ENCODE results near the gene WNT11.

WNT11 gene

DNA sequence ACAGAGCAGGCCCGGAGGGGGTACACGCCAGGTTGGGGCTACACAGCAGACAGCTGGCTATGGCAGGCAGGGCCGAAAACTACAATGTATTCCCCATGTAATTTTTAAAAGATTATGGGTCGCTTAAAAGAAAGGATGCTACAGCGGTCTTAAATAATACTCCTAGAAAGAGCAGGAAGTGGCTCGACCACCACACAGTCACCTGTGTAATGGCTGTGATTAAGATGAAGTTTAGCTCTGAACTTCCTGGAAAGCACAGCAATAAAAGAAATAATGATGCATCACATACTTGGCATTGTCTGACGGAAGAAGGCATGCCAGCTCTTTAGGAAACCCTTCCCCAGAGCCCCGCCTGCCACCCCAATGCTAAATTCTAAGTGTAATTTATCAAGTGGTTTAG, 32.6 kb downstream of the WNT11 start:
- no peak for DNase-seq

DNA sequence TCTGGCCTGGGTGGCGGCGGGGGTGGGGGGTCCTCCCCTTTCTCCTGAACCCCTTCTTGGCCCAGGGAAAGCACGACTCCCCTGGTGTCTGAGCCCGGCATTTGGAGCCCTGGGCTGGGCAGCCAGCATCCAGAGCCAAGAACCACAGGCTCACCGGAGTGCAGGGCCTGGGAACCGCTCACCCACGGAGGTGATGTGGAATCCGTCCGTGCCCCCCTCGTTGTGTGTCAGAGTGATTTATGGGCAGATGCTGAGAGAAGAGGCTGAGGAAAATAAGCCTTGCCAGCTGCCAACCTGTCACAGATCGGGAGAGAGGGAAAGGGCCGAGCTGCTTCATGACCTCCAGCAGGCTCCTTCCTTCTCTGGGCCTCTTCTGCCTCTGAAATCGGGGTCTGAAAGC, 33.7 kb downstream of the WNT11 start:
- peak in 1 of 2 experiments; percentile 30 for DNase-seq

DNA sequence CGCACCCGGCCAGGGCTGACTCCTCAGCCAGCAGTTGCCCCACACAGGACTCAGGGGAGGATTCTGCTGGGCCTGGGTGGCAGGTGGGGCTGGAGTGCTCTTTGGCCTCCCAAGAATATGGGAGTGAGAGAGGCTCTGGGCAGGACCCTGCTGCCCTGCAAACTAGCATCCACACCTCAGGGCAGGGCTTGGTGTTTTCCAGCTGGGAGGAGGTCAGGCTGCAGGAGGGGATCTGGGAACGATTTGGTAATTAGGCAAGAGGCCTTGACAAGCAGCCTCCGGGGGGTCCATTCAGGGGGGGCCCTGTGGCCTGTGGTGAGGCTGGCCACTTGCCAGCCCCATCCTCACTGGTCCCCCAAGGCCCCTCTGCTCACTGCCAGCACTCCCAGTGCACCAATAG, 35.8 kb downstream of the WNT11 start:
- no peak for DNase-seq

DNA sequence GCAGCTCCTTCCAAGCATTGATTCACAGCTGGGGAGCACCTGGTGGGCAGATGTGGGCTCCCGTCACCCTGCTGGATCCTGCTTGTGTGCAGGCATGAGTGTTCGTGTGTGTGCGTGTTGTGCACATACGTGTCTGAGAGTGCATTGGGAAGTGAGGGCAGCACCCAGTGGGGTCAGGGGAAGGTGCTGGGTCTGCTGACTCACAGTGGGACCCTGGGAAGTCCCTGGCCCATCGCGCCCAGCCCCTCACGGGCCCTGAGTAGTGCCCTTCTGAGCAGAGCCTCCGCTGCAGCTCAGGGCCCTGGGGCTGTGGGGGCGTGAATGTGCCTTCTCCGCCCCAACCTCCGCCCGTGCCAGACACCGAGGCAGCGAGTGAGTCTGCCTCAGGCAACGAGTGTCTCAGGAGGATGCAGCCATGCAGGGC, 36.8 kb downstream of the WNT11 start:
- DNase-seq, result no peak

DNA sequence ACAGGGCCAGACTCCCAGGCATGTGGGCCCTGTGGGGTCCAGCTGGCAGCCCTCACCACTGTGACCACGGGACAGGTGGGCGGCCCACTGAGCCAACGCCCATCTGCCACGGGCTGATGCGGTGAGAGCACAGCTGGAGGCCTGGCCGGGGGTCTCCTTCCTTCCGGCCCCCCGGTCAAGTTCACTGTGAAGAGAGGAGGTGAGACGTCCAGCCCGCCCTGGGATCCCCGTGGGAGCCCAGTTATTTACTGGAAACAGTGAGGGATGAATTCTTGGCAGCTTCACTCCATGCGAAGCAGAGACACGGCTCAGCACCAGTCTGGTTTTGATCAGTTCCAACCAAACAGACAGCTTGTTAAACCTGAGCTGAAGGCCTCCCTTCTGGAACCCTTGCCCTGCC, 38.7 kb downstream of the WNT11 start:
- DNase-seq, result no peak

DNA sequence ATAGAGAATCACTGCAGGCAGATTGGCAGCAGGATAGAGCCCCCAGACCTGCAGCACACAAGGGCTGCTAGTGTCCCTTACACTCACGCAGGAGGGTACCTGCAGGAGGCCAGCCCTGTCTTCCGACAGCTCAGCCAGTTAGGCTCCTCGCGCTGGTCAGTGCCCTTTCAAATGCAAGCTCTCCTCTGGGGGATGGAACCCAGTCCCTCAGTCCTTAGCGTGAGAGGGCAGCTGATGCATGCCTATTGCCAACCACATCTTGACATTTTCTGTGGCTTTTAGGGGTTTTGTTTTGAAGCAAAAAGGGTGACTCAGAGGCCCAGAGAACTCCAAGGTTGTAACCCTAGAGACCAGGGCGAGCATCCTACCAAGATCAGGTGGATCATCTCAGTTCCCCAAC, 40.0 kb downstream of the WNT11 start:
- DNase-seq, result no peak

DNA sequence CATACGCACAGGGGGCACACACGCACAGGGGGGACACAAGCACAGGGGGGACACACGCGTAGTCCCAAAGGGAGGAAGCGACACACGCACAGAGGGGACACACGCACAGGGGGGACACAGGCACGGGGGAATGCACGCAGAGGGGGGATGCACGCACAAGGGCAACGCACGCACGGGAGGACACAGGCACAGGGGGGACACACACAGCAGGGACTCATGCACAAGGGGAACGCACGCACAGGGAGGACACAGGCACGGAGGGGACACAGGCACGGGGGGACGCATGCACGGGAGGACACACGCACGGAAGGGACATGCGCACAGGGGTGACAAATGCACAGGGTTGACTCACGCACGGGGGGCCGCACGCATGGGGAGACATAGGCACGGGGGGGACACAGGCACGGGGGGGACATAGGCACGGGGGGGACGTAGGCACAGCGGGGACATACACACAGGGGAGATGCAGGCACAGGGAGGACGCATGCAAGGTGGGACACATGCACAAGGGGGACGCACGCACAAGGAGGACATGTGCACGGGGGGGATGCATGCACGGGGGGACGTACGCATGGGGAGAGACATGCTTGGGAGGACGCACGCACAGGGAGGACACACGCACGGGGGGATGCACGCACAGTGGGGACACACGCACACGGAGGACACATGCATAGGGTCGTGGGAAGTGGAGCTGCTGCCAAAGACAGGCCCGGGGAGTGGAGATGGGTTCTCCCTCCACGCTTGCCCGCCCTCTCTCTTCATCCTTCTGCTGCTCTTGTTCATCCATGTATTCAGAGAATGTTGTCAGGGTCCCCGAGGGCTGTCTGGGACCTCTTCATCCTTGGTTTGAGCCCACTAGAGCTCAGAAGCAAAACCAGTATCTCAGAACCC, 41.2 kb downstream of the WNT11 start:
- no peak for DNase-seq

DNA sequence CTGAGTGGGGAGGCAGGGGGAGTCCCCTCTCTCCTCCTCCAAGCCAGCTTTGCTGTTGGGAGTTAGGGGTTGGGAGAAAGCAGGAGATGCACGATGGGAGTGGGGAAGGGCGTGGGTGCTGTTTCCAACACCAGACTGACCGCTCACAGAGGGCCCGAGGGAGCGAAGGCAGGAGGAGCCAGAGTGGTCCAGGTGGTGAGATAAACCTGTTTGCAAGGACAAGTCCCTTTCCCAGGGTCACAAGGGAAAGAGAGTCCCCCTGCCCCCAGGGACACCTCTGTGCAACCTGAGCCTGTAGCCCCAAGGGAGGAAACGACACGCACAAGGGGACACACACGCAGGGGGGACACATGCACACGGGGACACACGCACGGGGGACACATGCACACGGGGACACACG, 42.2 kb downstream of the WNT11 start:
- no peak for DNase-seq

DNA sequence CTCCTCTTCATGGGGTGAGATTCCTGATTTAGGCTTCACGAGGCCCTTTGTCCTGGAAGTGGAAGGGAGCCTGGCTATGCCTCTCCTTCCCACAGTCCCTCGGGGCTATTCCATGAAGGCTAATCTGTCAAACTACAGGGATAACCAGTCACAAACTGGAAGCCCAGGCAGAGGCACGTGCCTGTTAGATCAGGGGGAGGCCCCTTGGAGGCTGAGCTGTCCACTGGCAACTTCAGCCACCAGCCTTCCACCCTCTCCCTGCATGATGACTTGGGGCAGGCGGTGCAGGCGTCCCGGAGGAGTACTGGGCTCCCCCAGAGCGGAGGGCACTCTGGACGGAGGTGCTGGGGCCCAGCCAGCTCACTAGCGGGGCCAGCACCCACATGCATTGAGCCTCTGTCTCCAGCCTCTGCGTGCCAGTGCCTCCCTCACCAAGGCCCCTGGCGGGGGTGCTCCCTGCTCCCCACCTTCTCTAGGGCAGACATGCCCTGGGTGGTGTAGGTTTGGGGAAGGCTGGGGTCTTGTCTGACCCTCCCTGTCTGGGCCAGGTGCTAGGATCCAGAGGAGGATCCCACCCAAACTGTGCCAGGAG, 42.9 kb downstream of the WNT11 start:
- DNase-seq, result no peak

DNA sequence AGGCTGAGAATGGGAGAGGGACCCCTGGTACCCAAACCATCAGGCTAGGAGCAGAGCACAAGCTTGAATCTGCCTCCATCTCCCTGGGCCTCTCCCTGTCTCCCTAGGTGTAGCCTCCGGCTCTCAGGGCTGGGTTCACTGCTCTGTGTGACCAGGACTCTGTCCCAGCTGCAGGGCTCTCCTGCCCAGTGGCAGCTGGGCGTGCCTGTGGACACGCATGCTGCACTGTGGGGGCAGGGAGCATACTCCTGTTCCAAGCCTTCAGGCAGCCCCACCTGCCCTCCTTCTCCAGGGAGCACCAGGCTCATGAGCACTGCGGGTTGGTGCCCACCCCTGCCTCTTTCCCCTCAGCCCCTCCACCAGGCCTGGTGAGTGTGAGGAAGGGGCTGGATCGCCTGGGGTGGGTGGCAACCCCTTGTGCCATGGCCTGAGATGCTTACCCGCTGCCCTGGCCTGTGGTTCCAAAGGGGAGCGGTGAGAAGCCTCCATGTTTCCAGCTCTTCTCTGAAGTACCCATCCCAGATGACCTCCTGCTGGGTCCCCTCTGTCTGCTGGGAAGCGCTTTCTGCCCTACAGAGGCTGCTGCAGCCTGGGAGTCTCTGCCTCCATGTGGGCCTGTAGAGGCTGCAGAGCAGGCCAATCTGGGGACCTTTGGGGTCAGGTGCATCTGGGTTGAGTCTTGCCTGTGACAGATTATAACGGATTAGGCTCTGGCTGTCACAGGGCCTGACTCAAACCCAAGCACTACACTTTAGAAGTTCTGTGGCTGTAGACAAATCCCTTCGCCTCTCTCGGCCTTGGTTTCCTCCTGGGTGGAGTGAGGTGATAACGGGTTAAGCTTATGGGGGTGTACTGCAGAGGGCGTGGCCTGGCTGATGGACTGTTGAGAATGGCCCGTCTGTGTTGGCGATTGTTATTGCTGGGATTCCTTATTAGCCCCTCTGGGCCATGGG, 43.7 kb downstream of the WNT11 start:
- DNase-seq, result peak; percentile 71 to 85

DNA sequence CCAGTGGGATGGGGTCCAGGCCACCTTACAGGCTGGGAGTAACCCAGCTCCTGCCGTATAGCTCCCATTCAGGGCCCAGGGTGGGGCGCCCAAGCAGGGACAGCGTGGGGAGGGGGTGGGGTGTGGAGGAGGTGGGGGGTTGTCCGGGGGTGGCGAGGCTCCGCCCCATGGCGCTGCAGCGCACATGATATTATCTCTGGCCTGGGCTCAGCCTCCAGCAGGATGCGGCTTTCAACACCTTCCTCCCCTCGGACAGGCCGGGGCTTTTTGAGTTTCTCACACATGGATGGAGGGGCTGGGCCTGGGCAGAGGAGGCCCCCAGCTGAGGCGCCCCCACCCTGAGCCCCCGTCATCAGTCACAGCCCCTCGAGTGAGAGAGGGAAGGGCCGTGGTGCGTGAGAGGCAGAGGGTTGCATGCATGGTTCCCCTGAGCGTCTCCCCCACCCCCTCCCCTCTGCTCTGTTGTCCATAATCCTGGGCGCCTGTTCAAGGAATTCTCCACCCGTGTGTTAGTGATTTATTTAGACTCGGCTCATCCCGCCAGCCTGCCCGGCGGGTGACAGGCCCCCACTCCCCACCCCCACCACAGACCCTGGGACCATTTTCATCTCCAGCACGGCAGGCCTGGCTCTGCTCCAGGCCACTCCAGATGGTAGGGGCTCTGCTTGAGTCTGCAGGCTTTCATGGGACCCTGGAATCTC, 44.9 kb downstream of the WNT11 start:
- DNase-seq, result peak in 1 of 2 experiments; percentile 52

DNA sequence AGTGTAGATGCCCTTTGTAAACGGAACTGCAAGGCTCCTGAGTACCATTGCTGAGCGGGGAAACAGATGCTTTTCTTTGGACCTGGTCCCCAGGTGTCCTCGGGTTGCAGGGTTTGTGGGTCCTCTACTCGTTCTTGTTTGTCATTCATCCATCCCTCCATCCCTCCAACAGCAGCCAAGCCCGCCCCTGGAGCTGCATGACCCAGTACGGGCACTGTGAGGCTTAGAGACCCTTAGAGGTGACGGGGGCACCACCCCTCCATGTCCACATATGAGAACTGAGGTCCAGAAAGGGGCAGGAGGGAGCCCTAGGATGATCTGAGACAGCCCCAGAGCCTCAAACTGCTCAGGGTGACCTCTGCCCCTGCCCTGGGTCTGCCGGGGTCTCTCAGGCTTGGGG, 45.4 kb downstream of the WNT11 start:
- DNase-seq, result no peak

DNA sequence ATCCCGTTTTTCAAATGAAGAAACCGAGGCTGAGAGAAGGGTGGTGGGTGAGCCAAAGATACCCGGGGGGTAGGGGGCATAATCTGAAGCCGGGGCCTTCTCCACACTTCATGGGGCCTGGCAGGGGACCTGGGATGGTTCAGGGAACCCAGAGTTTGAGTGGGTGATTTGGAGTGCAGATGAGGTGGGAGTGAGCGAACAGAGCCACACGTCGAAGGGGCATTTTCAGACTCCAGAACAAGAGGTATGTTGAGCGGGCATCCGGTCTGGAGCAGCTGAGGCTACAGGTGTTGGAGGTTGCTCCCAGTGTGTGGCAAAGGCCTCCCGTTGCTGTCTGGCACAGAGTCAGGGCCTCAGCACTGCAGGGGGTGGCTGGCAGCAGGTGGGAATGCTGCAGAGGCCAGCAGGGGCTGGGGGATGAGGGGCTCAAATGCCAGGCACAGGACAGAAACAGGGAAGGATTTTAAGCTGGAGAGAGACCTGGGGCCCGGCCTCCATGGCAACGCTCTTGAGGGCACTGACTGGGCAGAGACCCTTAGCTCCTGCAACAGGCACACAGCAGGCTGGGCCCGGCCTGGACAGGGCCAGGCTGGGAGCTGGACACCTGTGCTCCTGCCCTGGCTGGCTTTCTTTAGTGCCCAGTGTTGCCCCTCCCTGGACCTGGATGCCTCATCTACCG, 46.2 kb downstream of the WNT11 start:
- peak; percentile 35 to 74 for DNase-seq

DNA sequence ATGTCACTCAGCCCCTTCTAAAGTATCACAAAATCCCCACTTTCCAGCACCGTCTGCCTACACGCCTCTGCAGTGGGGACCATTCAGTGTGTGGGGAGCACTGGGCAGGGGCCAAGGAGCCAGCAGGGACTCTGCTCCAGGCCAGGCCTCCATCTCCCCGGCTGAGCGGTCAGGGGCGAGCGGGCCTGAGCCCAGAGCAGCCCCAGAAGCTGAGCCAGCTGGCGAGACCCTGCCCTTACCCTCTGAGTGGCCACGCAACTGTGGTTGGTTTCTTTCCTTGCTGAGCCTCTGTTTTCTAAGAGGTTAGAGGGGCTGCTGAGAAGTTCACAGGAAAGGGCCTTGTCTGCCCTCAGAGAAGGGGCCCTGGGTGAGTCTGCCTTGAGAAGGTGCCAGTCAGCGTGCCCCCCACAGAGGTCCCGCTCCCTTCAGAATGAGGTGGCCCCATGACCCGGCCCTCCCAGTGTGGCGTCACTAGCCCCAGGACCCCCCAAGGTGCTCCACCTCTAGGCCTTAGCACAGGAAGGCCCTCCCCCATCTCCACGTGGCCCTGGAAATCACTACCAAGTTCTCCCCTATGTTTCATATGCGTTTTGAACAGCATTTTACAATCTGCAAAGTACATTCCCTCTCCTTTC, 46.9 kb downstream of the WNT11 start:
- DNase-seq, result no peak

DNA sequence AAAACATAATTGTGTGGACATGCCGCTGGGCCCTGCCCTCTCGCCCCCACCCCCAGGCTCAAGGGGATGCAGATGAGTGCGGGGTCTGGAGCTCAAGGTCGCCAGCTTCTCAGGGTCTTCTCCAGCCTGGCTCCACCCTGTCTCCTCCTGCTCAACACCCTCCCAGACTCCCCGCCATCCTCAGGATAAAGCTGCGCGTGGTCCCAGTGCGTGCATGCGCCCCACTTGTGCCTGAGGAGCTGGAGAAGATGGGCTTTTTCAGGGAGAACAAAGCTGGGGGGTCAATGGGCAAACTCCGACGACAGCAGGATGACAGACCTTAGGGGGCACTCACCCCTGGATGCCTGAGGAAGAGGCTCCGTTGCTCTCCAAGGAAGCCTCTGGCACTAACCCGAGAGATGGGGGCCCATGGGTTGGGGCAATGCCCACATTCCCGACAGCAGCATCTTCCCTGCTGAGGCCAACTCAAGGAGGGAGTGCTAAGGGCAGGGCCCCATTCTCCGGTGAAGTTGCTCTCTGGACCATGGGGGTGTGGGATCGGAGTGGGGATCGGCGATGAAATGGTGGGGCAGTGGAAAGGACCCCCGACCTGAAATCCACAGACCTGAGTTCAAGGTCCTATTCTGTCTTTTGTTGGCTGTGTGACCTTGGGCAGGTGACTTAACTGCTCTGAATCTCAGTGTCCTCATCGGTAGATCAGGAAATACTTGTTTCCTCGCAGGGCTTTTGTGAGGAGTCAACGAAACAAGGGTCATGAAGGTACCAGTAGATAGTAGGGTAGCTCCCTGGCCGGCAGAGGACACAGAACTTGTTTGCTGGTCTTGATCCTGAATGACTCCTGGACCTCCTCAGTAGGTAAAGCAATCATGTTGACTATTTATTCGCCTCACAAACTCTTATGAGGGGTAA, 47.7 kb downstream of the WNT11 start:
- no peak for DNase-seq

DNA sequence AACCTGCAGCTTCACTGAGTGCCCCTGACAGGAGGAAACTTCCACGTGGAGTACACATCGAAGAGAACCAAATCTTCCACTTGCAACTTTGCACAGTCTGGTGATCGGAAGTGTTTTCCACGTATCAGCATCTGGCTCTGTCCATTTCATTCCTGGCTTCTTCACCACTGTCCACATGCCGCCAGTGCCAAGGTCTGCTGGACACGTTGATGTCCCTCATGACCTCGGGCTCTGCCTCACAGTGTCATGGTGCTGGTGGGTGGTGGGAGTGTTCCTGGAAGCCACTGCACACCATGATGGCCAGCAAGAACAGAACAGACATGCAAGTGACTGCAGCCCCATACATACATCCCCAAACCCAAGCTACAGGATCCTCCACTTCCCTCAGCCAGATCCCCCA, 48.4 kb downstream of the WNT11 start:
- DNase-seq, result no peak

DNA sequence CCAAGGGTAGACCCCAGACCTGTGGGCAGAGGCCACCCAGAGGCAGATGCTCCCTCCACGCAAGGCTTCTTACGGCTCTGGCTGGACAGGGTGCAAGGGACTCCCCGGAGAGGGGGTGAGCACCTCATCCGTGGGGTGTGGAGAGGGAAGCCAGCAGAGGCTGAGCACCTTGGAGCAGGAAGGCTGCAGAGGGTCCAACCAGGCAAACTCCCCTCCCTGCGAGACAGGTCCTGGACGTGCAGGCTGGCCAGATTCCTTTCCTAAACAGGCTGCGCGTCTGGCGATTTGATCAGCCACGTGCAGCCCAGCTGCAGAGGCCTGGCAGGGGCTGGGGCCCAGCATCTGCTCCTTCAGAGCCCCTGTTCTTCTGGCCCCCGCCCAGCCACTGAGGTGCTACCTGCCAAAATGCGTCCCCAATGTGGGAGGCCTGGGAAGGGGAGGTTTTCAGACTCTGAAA, 49.3 kb downstream of the WNT11 start:
- no peak for DNase-seq

DNA sequence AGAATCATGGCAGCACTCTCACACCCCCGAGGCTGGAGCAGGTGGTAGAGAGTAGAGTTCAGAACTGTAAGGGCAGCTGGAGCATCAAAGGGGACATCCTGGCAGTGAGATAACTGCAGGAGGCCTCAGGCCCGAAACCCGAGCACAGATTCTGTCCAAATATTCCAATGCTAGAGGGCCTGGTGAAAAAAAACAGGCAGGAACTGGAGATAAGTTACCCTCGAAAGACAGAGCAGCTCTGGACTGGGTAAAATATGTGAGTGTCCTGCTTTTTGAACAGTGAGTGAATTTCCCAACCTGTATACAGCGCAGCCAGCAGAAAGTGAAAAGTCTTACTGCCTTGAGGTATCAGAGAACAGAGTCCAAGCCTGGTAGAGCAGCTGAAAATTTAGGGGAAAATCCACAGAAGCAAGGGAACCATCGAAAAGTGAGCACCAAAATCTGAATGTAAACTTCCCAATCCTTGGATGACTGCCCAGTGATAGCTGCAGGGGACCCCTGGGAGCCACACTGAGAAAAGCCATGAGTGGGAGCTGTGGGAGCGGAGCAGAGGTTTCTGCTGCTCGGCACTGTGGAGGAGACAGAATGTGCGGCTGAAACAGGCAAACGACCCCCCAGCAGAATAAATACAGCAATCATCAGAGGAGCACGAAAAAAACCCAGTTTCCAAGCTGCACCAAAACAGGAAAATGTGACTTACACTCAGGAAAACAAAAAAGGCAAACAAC, 50.6 kb downstream of the WNT11 start:
- no peak for DNase-seq

DNA sequence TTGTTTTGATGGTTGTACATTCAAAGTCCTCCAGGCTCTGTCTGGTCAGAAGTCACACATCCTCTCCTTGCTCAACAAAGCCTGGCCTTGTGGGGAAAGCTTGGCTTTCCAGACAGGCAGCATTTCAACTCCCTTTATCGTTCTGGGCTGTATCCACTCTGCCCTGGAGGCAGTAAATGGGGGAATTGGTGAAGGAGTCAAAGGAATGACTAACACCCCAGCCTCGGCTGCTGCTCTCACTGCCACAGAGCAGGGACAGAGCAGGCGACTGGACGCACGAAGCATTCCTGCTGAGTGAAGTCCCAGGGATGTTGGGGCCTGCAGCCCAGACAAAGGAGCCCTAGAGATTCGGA, 52.8 kb downstream of the WNT11 start:
- no peak for DNase-seq

All from SHP77 (cell line).